Neural cell (in vitro differentiated cells): Measurements from ENCODE around the gene DPH1. TPM values are rescaled to one million over a fixed set of nuclear protein-coding genes. Genes with fewer than 3 reads are reported as not detected.

Experiments used
- H2AFZ ChIP-seq: fragments of 200-600, 300-800 bp; sonication (generic), shearing (Covaris generic); 2 replicates; pipeline ENCODE4 v1.6.0; 2014; ENCODE audit warnings: low read depth, mild to moderate bottlenecking, antibody characterized with exemption, low read length, moderate library complexity
- H3F3A ChIP-seq: fragments of 200-600 bp; shearing (Covaris generic); 2 replicates; pipeline ENCODE4 v1.6.1; 2016; ENCODE audit warnings: mild to moderate bottlenecking, moderate library complexity, mixed read lengths, antibody characterized with exemption, low read length; ENCODE audit not compliant: insufficient read depth, poor library complexity, severe bottlenecking
- H3K27ac ChIP-seq: fragments of 200-600, 300-800 bp; sonication (generic), shearing (Covaris generic); 2 replicates; pipeline ENCODE4 v1.5.1; 2014; ENCODE audit warnings: mild to moderate bottlenecking, low read length, moderate library complexity
- H3K27me3 ChIP-seq: fragments of 300-800, 200-600 bp; sonication (generic), shearing (Covaris generic); 2 replicates; pipeline ENCODE4 v1.6.0; 2014; ENCODE audit warnings: mild to moderate bottlenecking, low read depth, low read length, moderate library complexity; ENCODE audit not compliant: insufficient read depth
- H3K36me3 ChIP-seq: fragments of 300-800, 200-600 bp; sonication (generic), shearing (Covaris generic); 2 replicates; pipeline ENCODE4 v1.5.1; 2014; ENCODE audit warnings: mild to moderate bottlenecking, antibody characterized with exemption, low read length, moderate library complexity; ENCODE audit not compliant: insufficient read depth
- H3K4me2 ChIP-seq: fragments of 300-800, 200-600 bp; sonication (generic), shearing (Covaris generic); 2 replicates; pipeline ENCODE4 v1.6.0; 2014; ENCODE audit warnings: mild to moderate bottlenecking, low read length
- H3K4me3 ChIP-seq: fragments of 300-800, 200-600 bp; sonication (generic), shearing (Covaris generic); 2 replicates; pipeline ENCODE4 v1.5.1; 2014; ENCODE audit warnings: mild to moderate bottlenecking, low read length, moderate library complexity
- H3K79me2 ChIP-seq: fragments of 200-600 bp; shearing (Covaris generic); replicated peaks from 2 replicates; pipeline ENCODE4 v1.6.0; 2014; ENCODE audit warnings: mild to moderate bottlenecking, low read length, moderate library complexity; ENCODE audit not compliant: insufficient read depth
- H3K9ac ChIP-seq: fragments of 300-800, 200-600 bp; sonication (generic), shearing (Covaris generic); 2 replicates; pipeline ENCODE4 v1.6.1; 2016; ENCODE audit warnings: mild to moderate bottlenecking, low read length, mixed read lengths
- H3K9me2 ChIP-seq: fragments of 200-600 bp; shearing (Covaris generic); 2 replicates; pipeline ENCODE4 v1.6.1; 2016; ENCODE audit warnings: mild to moderate bottlenecking, low read length, mixed read lengths; ENCODE audit not compliant: insufficient read depth
- H3K9me3 ChIP-seq: fragments of 200-600, 300-800 bp; sonication (generic), shearing (Covaris generic); 2 replicates; pipeline ENCODE4 v1.6.1; 2016; ENCODE audit warnings: mild to moderate bottlenecking, mixed run types, low read length, moderate library complexity, mixed read lengths
- H4K20me1 ChIP-seq: fragments of 200-600 bp; shearing (Covaris generic); 2 replicates; pipeline ENCODE4 v1.6.1; 2016; ENCODE audit warnings: mild to moderate bottlenecking, mixed run types; ENCODE audit not compliant: insufficient read depth
- CTCF ChIP-seq: fragments of 450-650 bp; IDR thresholded peaks from 2 replicates; pipeline ENCODE4 v1.5.1; 2014; ENCODE audit warnings: antibody characterized with exemption, mild to moderate bottlenecking, moderate library complexity; ENCODE audit not compliant: poor library complexity, severe bottlenecking
- EP300 ChIP-seq: fragments of 450-650 bp; conservative IDR thresholded peaks from 2 replicates; pipeline ENCODE4 v1.6.1; 2014; ENCODE audit warnings: antibody characterized with exemption, mild to moderate bottlenecking, moderate library complexity; ENCODE audit not compliant: poor library complexity, severe bottlenecking
- EZH2 ChIP-seq: fragments of 200-600, 300-800 bp; shearing (Covaris generic), sonication (generic); IDR thresholded peaks from 2 replicates; pipeline ENCODE4 v1.6.1; 2014; ENCODE audit warnings: antibody characterized with exemption, low read length, borderline replicate concordance, mild to moderate bottlenecking; ENCODE audit not compliant: insufficient read depth, poor library complexity, severe bottlenecking
- MXI1 ChIP-seq: fragments of 450-650 bp; conservative IDR thresholded peaks from 2 replicates; pipeline ENCODE4 v1.6.1; 2014; ENCODE audit warnings: antibody characterized with exemption, mild to moderate bottlenecking; ENCODE audit not compliant: poor library complexity, severe bottlenecking
- POLR2AphosphoS5 ChIP-seq: IDR thresholded peaks from 2 replicates; pipeline ENCODE4 v1.6.1; 2012
- RAD21 ChIP-seq: fragments of 450-650 bp; conservative IDR thresholded peaks from 2 replicates; pipeline ENCODE4 v1.6.1; 2014; ENCODE audit warnings: antibody characterized with exemption, mild to moderate bottlenecking, moderate library complexity
- SMC3 ChIP-seq: fragments of 450-650 bp; conservative IDR thresholded peaks from 2 replicates; pipeline ENCODE4 v1.6.1; 2014; ENCODE audit warnings: antibody characterized with exemption, mild to moderate bottlenecking, moderate library complexity; ENCODE audit not compliant: poor library complexity
- TAF1 ChIP-seq: IDR thresholded peaks from 2 replicates; pipeline ENCODE4 v1.6.1; 2012; ENCODE audit warnings: low read depth
- polyA plus RNA-seq: library from polyadenylated mRNA; depleted of rRNA; stranded (reverse); fragments of >200 nt; gene quantifications from 2 replicates; pipeline ENCODE4 v1.2.3, GENCODE V29; 2014
- TF ChIP-seq, protein P1 (sequence below): IDR thresholded peaks from 2 replicates; pipeline ENCODE4 v1.6.1; 2012; ENCODE audit warnings: borderline replicate concordance

DPH1 gene
- polyA plus RNA-seq, 1 donor from 2014 or later, result 44.8 TPM

DNA sequence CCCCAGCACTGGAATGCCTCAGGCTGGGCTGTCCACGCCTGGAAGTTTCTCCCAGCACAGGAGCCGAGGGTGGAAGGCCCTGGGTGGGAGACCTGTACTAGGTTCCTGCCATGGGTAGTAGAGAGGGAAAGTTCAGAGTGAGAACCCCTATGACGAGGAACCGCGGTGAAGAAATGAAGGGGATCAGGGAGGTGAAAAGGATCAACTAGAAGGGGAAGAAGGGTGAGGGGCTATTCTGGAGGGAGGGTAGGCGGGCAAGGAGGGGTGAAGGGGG lies 30.4 kb downstream of the DPH1 start:
- H3K27me3 ChIP-seq, result peaks cover 54% of the 10 kb centered on the region
- no peak overlapping the region for H3K9ac ChIP-seq
- no peaks in the 10 kb centered on the region for H3K36me3 ChIP-seq
- H3F3A ChIP-seq, result no peaks in the 10 kb centered on the region
- no peak overlapping the region for H2AFZ ChIP-seq
- H4K20me1 ChIP-seq, result no peaks in the 10 kb centered on the region
- H3K4me3 ChIP-seq, result no peak overlapping the region
- no peak overlapping the region for H3K27ac ChIP-seq
- H3K9me2 ChIP-seq, result no peaks in the 10 kb centered on the region
- no peaks in the 10 kb centered on the region for H3K79me2 ChIP-seq
- no peak for TF ChIP-seq MXI1
- TF ChIP-seq POLR2AphosphoS5, result no peak
- no peak for TF ChIP-seq RAD21
- TF ChIP-seq EP300, result no peak
- no peak for TF ChIP-seq SMC3
- TF ChIP-seq CTCF, result no peak
- no peak for TF ChIP-seq EZH2
- TF ChIP-seq, protein P1, sequence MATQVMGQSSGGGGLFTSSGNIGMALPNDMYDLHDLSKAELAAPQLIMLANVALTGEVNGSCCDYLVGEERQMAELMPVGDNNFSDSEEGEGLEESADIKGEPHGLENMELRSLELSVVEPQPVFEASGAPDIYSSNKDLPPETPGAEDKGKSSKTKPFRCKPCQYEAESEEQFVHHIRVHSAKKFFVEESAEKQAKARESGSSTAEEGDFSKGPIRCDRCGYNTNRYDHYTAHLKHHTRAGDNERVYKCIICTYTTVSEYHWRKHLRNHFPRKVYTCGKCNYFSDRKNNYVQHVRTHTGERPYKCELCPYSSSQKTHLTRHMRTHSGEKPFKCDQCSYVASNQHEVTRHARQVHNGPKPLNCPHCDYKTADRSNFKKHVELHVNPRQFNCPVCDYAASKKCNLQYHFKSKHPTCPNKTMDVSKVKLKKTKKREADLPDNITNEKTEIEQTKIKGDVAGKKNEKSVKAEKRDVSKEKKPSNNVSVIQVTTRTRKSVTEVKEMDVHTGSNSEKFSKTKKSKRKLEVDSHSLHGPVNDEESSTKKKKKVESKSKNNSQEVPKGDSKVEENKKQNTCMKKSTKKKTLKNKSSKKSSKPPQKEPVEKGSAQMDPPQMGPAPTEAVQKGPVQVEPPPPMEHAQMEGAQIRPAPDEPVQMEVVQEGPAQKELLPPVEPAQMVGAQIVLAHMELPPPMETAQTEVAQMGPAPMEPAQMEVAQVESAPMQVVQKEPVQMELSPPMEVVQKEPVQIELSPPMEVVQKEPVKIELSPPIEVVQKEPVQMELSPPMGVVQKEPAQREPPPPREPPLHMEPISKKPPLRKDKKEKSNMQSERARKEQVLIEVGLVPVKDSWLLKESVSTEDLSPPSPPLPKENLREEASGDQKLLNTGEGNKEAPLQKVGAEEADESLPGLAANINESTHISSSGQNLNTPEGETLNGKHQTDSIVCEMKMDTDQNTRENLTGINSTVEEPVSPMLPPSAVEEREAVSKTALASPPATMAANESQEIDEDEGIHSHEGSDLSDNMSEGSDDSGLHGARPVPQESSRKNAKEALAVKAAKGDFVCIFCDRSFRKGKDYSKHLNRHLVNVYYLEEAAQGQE, result no peak
- TF ChIP-seq TAF1, result no peak
- H3K9me3 ChIP-seq, result peaks cover 5% of the 10 kb centered on the region
- H3K4me2 ChIP-seq, result no peak overlapping the region

DNA sequence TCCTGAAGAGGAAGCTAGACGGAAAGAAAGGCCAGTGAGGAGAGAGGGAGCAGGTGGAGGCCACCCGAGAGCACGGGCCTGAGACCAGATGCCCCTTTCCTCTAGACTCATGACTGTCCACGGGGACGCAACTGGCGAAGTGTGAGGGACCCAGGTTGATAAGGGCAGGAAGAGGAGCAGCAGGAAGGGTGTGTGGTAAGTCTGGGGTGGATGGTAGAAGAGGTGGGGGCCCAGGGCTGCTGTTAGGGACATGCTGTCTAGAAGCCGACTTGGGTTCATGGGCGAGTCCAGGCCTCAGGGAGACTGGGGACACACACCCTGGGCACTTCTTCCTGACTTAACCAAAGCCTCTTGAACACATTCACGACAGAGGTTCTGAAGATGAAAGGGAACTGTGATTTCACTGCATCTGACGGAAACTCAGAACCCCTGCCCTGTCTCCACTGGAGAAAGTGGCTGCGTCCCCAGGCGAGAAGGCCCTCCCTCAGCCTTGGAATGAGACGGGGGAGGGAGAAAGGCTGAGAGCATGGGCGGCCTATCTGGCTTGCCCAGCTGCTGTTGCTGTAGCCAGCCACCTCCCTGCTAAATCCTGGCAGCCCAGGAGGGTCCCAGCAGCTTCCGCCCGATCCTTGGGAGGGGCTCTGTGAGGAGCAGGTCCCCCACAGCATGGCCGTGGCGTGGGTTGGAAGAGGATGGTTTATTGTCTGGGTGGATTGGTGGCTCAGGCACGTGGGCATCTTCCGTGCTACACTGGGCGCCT lies 30.9 kb downstream of the DPH1 start:
- no peak for TF ChIP-seq POLR2AphosphoS5
- TF ChIP-seq SMC3, result no peak
- TF ChIP-seq, protein P1, result no peak
- TF ChIP-seq RAD21, result no peak
- no peak for TF ChIP-seq EZH2
- no peak for TF ChIP-seq CTCF
- TF ChIP-seq EP300, result no peak
- no peak for TF ChIP-seq MXI1
- no peak for TF ChIP-seq TAF1
- Histone ChIP-seq H3K9me2 (no peaks in the 10 kb centered on the region), H4K20me1 (no peaks in the 10 kb centered on the region), H3K9me3 (peaks cover 5% of the 10 kb centered on the region), H3K4me2 (no peak overlapping the region), H3K27ac (no peak overlapping the region), H2AFZ (no peak overlapping the region), H3K79me2 (no peaks in the 10 kb centered on the region), H3K4me3 (no peak overlapping the region), H3K36me3 (no peaks in the 10 kb centered on the region), H3K27me3 (peaks cover 50% of the 10 kb centered on the region), H3K9ac (no peak overlapping the region), H3F3A (no peaks in the 10 kb centered on the region)
